Loucy (cell line): ENCODE measurements around the gene GPR173.

Experiments
- H2AFZ ChIP-seq: fragments of 200-600 bp; sonication (generic); 2 replicates; pipeline ENCODE4 v1.6.0; 2016; ENCODE audit warnings: antibody characterized with exemption, mild to moderate bottlenecking, low read length, moderate library complexity
- H3F3A ChIP-seq: fragments of 200-600 bp; 2 replicates; pipeline ENCODE4 v1.6.0; 2016; ENCODE audit warnings: antibody characterized with exemption, low read depth, mild to moderate bottlenecking
- H3K27me3 ChIP-seq: fragments of 200-600 bp; sonication (generic); 2 replicates; pipeline ENCODE4 v1.6.1; 2014; ENCODE audit warnings: low read length, mild to moderate bottlenecking; ENCODE audit not compliant: insufficient read depth, poor library complexity, severe bottlenecking
- H3K36me3 ChIP-seq: fragments of 200-600 bp; sonication (generic); 2 replicates; pipeline ENCODE4 v1.6.1; 2016; ENCODE audit warnings: low read length; ENCODE audit not compliant: insufficient read depth
- H3K4me1 ChIP-seq: fragments of 200-600 bp; sonication (generic); 2 replicates; pipeline ENCODE4 v1.5.1; 2014; ENCODE audit warnings: low read length, mild to moderate bottlenecking; ENCODE audit not compliant: insufficient read depth, poor library complexity, severe bottlenecking
- H3K4me2 ChIP-seq: fragments of 200-600 bp; sonication (generic); 2 replicates; pipeline ENCODE4 v1.6.0; 2014; ENCODE audit warnings: antibody characterized with exemption, low read length, low read depth, mild to moderate bottlenecking; ENCODE audit not compliant: poor library complexity, severe bottlenecking
- H3K4me3 ChIP-seq: fragments of 200-600 bp; sonication (generic); 2 replicates; pipeline ENCODE4 v1.5.1; 2014; ENCODE audit warnings: low read length, mild to moderate bottlenecking, mixed read lengths; ENCODE audit not compliant: poor library complexity, severe bottlenecking
- H3K79me2 ChIP-seq: fragments of 200-600 bp; sonication (generic); 2 replicates; pipeline ENCODE4 v1.6.1; 2014; ENCODE audit warnings: low read length; ENCODE audit not compliant: insufficient read depth
- H3K9ac ChIP-seq: fragments of 200-600 bp; sonication (generic); 2 replicates; pipeline ENCODE4 v1.6.0; 2014; ENCODE audit warnings: mild to moderate bottlenecking, low read depth, low read length, moderate library complexity; ENCODE audit not compliant: poor library complexity, severe bottlenecking
- H3K9me2 ChIP-seq: fragments of 200-600 bp; sonication (generic); replicated peaks from 2 replicates; pipeline ENCODE4 v1.6.1; 2016; ENCODE audit warnings: low read depth, low read length, mixed read lengths
- H3K9me3 ChIP-seq: fragments of 200-600 bp; sonication (generic); 2 replicates; pipeline ENCODE4 v1.6.1; 2014; ENCODE audit warnings: mild to moderate bottlenecking, antibody characterized with exemption, low read length, low read depth; ENCODE audit not compliant: insufficient read depth
- H4K20me1 ChIP-seq: fragments of 200-600 bp; sonication (generic); 2 replicates; pipeline ENCODE4 v1.6.0; 2014; ENCODE audit warnings: antibody characterized with exemption, low read length, mild to moderate bottlenecking; ENCODE audit not compliant: insufficient read depth, poor library complexity, severe bottlenecking
- EZH2phosphoT487 ChIP-seq: fragments of 200-600 bp; IDR thresholded peaks from 2 replicates; pipeline ENCODE4 v1.6.1; 2018; ENCODE audit warnings: antibody characterized with exemption, mild to moderate bottlenecking, moderate library complexity, borderline replicate concordance
- TF ChIP-seq, protein P1 (sequence below): fragments of 200-600 bp; sonication (generic); conservative IDR thresholded peaks from 2 replicates; pipeline ENCODE4 v1.5.1; 2014; ENCODE audit warnings: mild to moderate bottlenecking, antibody characterized with exemption, low read length

GPR173 gene

DNA sequence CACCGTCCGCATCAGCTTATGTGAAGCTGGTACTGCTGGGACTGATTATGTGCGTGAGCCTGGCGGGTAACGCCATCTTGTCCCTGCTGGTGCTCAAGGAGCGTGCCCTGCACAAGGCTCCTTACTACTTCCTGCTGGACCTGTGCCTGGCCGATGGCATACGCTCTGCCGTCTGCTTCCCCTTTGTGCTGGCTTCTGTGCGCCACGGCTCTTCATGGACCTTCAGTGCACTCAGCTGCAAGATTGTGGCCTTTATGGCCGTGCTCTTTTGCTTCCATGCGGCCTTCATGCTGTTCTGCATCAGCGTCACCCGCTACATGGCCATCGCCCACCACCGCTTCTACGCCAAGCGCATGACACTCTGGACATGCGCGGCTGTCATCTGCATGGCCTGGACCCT lies 28.1 kb downstream of the GPR173 start:
- peaks cover 5% of the 10 kb centered on the region for H3K4me1 ChIP-seq
- H3F3A ChIP-seq = no peaks in the 10 kb centered on the region
- no peak overlapping the region for H3K4me2 ChIP-seq
- no peak overlapping the region for H3K9ac ChIP-seq
- no peaks in the 10 kb centered on the region for H3K9me3 ChIP-seq
- H3K79me2 ChIP-seq = no peaks in the 10 kb centered on the region
- no peaks in the 10 kb centered on the region for H4K20me1 ChIP-seq
- TF ChIP-seq EZH2phosphoT487 = no peak
- TF ChIP-seq, protein P1, sequence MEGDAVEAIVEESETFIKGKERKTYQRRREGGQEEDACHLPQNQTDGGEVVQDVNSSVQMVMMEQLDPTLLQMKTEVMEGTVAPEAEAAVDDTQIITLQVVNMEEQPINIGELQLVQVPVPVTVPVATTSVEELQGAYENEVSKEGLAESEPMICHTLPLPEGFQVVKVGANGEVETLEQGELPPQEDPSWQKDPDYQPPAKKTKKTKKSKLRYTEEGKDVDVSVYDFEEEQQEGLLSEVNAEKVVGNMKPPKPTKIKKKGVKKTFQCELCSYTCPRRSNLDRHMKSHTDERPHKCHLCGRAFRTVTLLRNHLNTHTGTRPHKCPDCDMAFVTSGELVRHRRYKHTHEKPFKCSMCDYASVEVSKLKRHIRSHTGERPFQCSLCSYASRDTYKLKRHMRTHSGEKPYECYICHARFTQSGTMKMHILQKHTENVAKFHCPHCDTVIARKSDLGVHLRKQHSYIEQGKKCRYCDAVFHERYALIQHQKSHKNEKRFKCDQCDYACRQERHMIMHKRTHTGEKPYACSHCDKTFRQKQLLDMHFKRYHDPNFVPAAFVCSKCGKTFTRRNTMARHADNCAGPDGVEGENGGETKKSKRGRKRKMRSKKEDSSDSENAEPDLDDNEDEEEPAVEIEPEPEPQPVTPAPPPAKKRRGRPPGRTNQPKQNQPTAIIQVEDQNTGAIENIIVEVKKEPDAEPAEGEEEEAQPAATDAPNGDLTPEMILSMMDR = no peak
- no peak overlapping the region for H3K4me3 ChIP-seq
- no peaks in the 10 kb centered on the region for H3K27me3 ChIP-seq
- no peak overlapping the region for H2AFZ ChIP-seq
- no peaks in the 10 kb centered on the region for H3K36me3 ChIP-seq
- H3K9me2 ChIP-seq = no peaks in the 10 kb centered on the region

DNA sequence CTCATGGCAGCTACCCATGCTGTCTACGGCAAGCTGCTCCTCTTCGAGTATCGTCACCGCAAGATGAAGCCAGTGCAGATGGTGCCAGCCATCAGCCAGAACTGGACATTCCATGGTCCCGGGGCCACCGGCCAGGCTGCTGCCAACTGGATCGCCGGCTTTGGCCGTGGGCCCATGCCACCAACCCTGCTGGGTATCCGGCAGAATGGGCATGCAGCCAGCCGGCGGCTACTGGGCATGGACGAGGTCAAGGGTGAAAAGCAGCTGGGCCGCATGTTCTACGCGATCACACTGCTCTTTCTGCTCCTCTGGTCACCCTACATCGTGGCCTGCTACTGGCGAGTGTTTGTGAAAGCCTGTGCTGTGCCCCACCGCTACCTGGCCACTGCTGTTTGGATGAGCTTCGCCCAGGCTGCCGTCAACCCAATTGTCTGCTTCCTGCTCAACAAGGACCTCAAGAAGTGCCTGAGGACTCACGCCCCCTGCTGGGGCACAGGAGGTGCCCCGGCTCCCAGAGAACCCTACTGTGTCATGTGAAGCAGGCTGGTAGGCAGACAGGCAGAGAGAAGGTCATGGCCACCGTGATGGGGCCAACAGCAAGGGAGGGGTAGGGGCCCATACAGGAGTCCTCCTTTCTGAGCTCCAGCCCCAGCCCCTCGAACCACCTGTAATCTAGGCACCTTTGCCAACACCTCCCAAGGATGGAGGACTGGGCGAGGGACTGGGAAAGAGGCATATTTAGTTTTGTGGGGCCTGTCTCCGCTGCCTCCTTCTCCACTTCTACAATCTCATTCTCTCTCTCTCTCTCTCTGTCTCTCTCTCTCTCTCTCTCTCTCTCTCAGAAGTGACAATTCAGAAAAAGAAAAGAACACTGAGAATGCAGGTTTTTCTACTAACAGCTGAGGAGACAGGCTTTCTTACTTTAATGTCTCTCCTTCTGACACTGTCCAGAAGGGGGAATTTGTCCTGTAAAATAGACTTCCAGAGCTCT lies 28.9 kb downstream of the GPR173 start:
- Histone ChIP-seq H3K9me2 (no peaks in the 10 kb centered on the region), H3K9me3 (no peaks in the 10 kb centered on the region), H3F3A (no peaks in the 10 kb centered on the region), H3K36me3 (no peaks in the 10 kb centered on the region), H2AFZ (no peak overlapping the region), H3K9ac (no peak overlapping the region), H3K27me3 (no peaks in the 10 kb centered on the region), H3K79me2 (no peaks in the 10 kb centered on the region), H3K4me2 (no peak overlapping the region), H4K20me1 (no peaks in the 10 kb centered on the region), H3K4me1 (peaks cover under 1% of the 10 kb centered on the region), H3K4me3 (no peak overlapping the region)
- TF ChIP-seq, protein P1 = no peak
- no peak for TF ChIP-seq EZH2phosphoT487

DNA sequence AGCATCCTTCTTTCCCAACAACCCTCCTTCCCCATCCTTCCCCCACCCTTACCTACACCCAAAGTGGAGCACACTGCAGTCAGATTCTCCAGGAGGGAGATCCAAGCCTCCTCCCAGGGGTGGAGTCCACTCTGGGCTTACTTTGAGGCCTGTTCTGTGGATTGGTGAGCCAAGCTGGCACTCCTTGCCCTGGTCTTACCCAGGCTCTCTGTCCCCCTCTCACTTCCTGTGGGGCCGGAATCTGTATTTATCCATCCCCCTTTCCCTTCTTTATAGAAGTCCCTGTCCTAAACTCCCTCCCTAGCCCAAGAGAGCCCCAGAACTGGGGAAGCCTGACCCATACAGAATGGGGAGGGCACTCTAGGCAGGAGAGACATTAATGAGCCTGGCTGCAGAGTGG lies 30.4 kb downstream of the GPR173 start:
- Histone ChIP-seq H3F3A (no peaks in the 10 kb centered on the region), H3K36me3 (no peaks in the 10 kb centered on the region)
- TF ChIP-seq, protein P1 = no peak
- TF ChIP-seq EZH2phosphoT487 = no peak

More for the DNA sequence above, 30.4 kb downstream of the GPR173 start:
- no peaks in the 10 kb centered on the region for H3K9me3 ChIP-seq
- H3K4me3 ChIP-seq = no peak overlapping the region
- H3K9me2 ChIP-seq = no peaks in the 10 kb centered on the region
- H3K27me3 ChIP-seq = no peaks in the 10 kb centered on the region
- no peak overlapping the region for H3K4me2 ChIP-seq
- H3K4me1 ChIP-seq = no peaks in the 10 kb centered on the region
- H4K20me1 ChIP-seq = peaks cover 7% of the 10 kb centered on the region
- no peak overlapping the region for H3K9ac ChIP-seq
- H3K79me2 ChIP-seq = peaks cover 14% of the 10 kb centered on the region; the same call in 1 of the 2 replicates
- H2AFZ ChIP-seq = no peak overlapping the region
